Astrocyte (in vitro differentiated cells and primary cell): Measurements from ENCODE around the gene MOV10L1. TPM values are rescaled to one million over a fixed set of nuclear protein-coding genes. Genes with fewer than 3 reads are reported as not detected.

Experiments used
- DNase-seq: peaks from one replicate; pipeline ENCODE4 v3.0.0-alpha.2; 2010; ENCODE audit warnings: low read depth
- FAIRE-seq: peaks from 2 replicates; lab custom pipeline; 2011; peaks lifted over from hg19 to GRCh38; lab: Jason Lieb, UNC
- H2AFZ ChIP-seq: 2 replicates; pipeline ENCODE4 v1.6.0; 2012; ENCODE audit warnings: low read depth, low read length, inconsistent platforms
- H3K27ac ChIP-seq: 2 replicates; pipeline ENCODE4 v1.5.1; 2011; ENCODE audit warnings: low read depth, low read length, inconsistent platforms
- H3K27me3 ChIP-seq: 2 replicates; pipeline ENCODE4 v1.6.0; 2011; ENCODE audit warnings: low read length, inconsistent platforms; ENCODE audit not compliant: insufficient read depth
- H3K36me3 ChIP-seq: 2 replicates; pipeline ENCODE4 v1.5.1; 2011; ENCODE audit warnings: low read length, inconsistent platforms; ENCODE audit not compliant: insufficient read depth
- H3K4me1 ChIP-seq: 2 replicates; pipeline ENCODE4 v1.5.1; 2011; ENCODE audit warnings: low read length, inconsistent platforms; ENCODE audit not compliant: insufficient read depth
- H3K4me2 ChIP-seq: 2 replicates; pipeline ENCODE4 v1.6.0; 2012; ENCODE audit warnings: low read length, inconsistent platforms
- H3K4me3 ChIP-seq: 2 replicates; pipeline ENCODE4 v1.5.1; 2011; ENCODE audit warnings: low read depth, mild to moderate bottlenecking, low read length, inconsistent platforms; ENCODE audit not compliant: insufficient read depth
- H3K79me2 ChIP-seq: 2 replicates; pipeline ENCODE4 v1.6.0; 2012; ENCODE audit warnings: mild to moderate bottlenecking, low read length, inconsistent platforms; ENCODE audit not compliant: insufficient read depth
- H3K9ac ChIP-seq: 2 replicates; pipeline ENCODE4 v1.6.0; 2012; ENCODE audit warnings: mild to moderate bottlenecking, low read length, inconsistent platforms
- H3K9me3 ChIP-seq: 2 replicates; pipeline ENCODE4 v1.5.1; 2012; ENCODE audit warnings: low read depth, mild to moderate bottlenecking, low read length, inconsistent platforms; ENCODE audit not compliant: insufficient read depth
- H4K20me1 ChIP-seq: 2 replicates; pipeline ENCODE4 v1.6.0; 2012; ENCODE audit warnings: low read length, inconsistent platforms; ENCODE audit not compliant: insufficient read depth
- H3K27ac Mint-ChIP-seq: one replicate; pipeline ENCODE4 v1.8.0; 2021; ENCODE audit warnings: mild to moderate bottlenecking, mixed read lengths; ENCODE audit not compliant: unreplicated experiment
- H3K27me3 Mint-ChIP-seq: one replicate; pipeline ENCODE4 v1.8.0; 2021; ENCODE audit warnings: low read depth, mixed read lengths; ENCODE audit not compliant: unreplicated experiment
- H3K36me3 Mint-ChIP-seq: one replicate; pipeline ENCODE4 v1.8.0; 2021; ENCODE audit warnings: low read depth, mixed read lengths; ENCODE audit not compliant: unreplicated experiment
- H3K4me1 Mint-ChIP-seq: one replicate; pipeline ENCODE4 v1.8.0; 2021; ENCODE audit warnings: low read depth, mixed read lengths; ENCODE audit not compliant: unreplicated experiment
- H3K4me3 Mint-ChIP-seq: one replicate; pipeline ENCODE4 v1.8.0; 2021; ENCODE audit warnings: mild to moderate bottlenecking, moderate library complexity, mixed read lengths; ENCODE audit not compliant: unreplicated experiment
- H3K9me3 Mint-ChIP-seq: one replicate; pipeline ENCODE4 v1.8.0; 2021; ENCODE audit warnings: mild to moderate bottlenecking, mixed read lengths; ENCODE audit not compliant: unreplicated experiment
- CTCF ChIP-seq: IDR thresholded peaks from 2 replicates; pipeline ENCODE4 v1.5.1; 2011; ENCODE audit warnings: low read depth, mild to moderate bottlenecking, inconsistent platforms, low read length, moderate library complexity; ENCODE audit not compliant: insufficient read depth
- EZH2 ChIP-seq: IDR thresholded peaks from 2 replicates; pipeline ENCODE4 v1.6.1; 2012; ENCODE audit warnings: mild to moderate bottlenecking, low read length, inconsistent platforms; ENCODE audit not compliant: insufficient read depth
- total RNA-seq: library from RNA; stranded (reverse); gene quantifications from 2 replicates; pipeline ENCODE4 v1.2.1, GENCODE V29; 2021

The MOV10L1 gene
- total RNA-seq, 1 donor from 2014 or later = 0.61 TPM

- no peak for DNase-seq
- H4K20me1 ChIP-seq = no peaks in the 10 kb centered on the region
- H2AFZ ChIP-seq = no peak overlapping the region
- H3K27me3 ChIP-seq = no peaks in the 10 kb centered on the region
- H3K4me1 ChIP-seq = peaks cover 22% of the 10 kb centered on the region
- H3K27ac ChIP-seq = no peak overlapping the region
- peaks cover 20% of the 10 kb centered on the region for H3K9me3 Mint-ChIP-seq
- no peak overlapping the region for H3K27ac Mint-ChIP-seq
- peaks cover 9% of the 10 kb centered on the region for H3K4me1 Mint-ChIP-seq
- H3K4me2 ChIP-seq = no peak overlapping the region
- no peak for FAIRE-seq
- H3K4me3 Mint-ChIP-seq = no peak overlapping the region
- TF ChIP-seq CTCF (no peak), EZH2 (no peak)
- peaks cover 7% of the 10 kb centered on the region for H3K9me3 ChIP-seq
- peaks cover 2% of the 10 kb centered on the region for H3K36me3 Mint-ChIP-seq
- no peaks in the 10 kb centered on the region for H3K27me3 Mint-ChIP-seq
- H3K36me3 ChIP-seq = no peaks in the 10 kb centered on the region
- H3K9ac ChIP-seq = no peak overlapping the region
- H3K4me3 ChIP-seq = no peak overlapping the region
- H3K79me2 ChIP-seq = no peaks in the 10 kb centered on the region
These were observed 31.5 kb downstream of the MOV10L1 start for GRCh38 chr22:50121202-50121740.

GRCh38 chr22:50123119-50123518, 33.3 kb downstream of the MOV10L1 start:
- Histone ChIP-seq H3K27ac (no peak overlapping the region), H3K4me2 (no peak overlapping the region), H3K4me3 (no peak overlapping the region), H2AFZ (no peak overlapping the region), H3K9ac (no peak overlapping the region), H3K79me2 (no peaks in the 10 kb centered on the region), H3K9me3 (peaks cover 7% of the 10 kb centered on the region), H4K20me1 (no peaks in the 10 kb centered on the region), H3K36me3 (no peaks in the 10 kb centered on the region), H3K4me1 (peaks cover 19% of the 10 kb centered on the region), H3K27me3 (no peaks in the 10 kb centered on the region)
- no peak for TF ChIP-seq EZH2
- TF ChIP-seq CTCF = no peak
- FAIRE-seq = no peak
- Mint-ChIP-seq H3K4me3 (no peak overlapping the region), H3K27me3 (peaks cover 9% of the 10 kb centered on the region), H3K36me3 (peaks cover 13% of the 10 kb centered on the region), H3K27ac (no peak overlapping the region), H3K4me1 (peaks cover 9% of the 10 kb centered on the region), H3K9me3 (peaks cover 26% of the 10 kb centered on the region)
- DNase-seq = no peak

GRCh38 chr22:50125029-50125428, 35.2 kb downstream of the MOV10L1 start:
- Histone ChIP-seq H3K36me3 (no peaks in the 10 kb centered on the region), H3K4me3 (no peak overlapping the region), H3K27me3 (no peaks in the 10 kb centered on the region), H3K9ac (no peak overlapping the region), H3K4me2 (no peak overlapping the region), H3K4me1 (peaks cover 10% of the 10 kb centered on the region), H3K9me3 (peaks cover 7% of the 10 kb centered on the region), H2AFZ (no peak overlapping the region), H3K27ac (no peak overlapping the region), H4K20me1 (no peaks in the 10 kb centered on the region), H3K79me2 (no peaks in the 10 kb centered on the region)
- FAIRE-seq = no peak
- H3K4me1 Mint-ChIP-seq = peaks cover 8% of the 10 kb centered on the region
- peaks cover 28% of the 10 kb centered on the region for H3K9me3 Mint-ChIP-seq
- TF ChIP-seq CTCF (no peak), EZH2 (no peak)
- no peak for DNase-seq
- no peak overlapping the region for H3K4me3 Mint-ChIP-seq
- no peak overlapping the region for H3K27ac Mint-ChIP-seq
- peaks cover 9% of the 10 kb centered on the region for H3K27me3 Mint-ChIP-seq
- peaks cover 13% of the 10 kb centered on the region for H3K36me3 Mint-ChIP-seq
